Smooth muscle cell (in vitro differentiated cells): ENCODE data around the gene CCDC13. TPM values are rescaled to one million over a fixed set of nuclear protein-coding genes. Genes with fewer than 3 reads are reported as not detected.

Experiments
- DNase-seq: peaks from one replicate; lab custom pipeline; 2025; ENCODE audit not compliant: unreplicated experiment; lab: John Stamatoyannopoulos, UW
- H2AFZ ChIP-seq: fragments of 200-600 bp; sonication (generic); 2 replicates; pipeline ENCODE4 v1.6.0; 2016; ENCODE audit warnings: antibody characterized with exemption, low read depth, mild to moderate bottlenecking
- H3F3A ChIP-seq: fragments of 200-600 bp; sonication (generic); 2 replicates; pipeline ENCODE4 v1.6.0; 2017; ENCODE audit warnings: antibody characterized with exemption, low read depth
- H3K27ac ChIP-seq: fragments of 200-600 bp; sonication (generic); 2 replicates; pipeline ENCODE4 v1.5.1; 2016; ENCODE audit warnings: low read depth, mild to moderate bottlenecking
- H3K27me3 ChIP-seq: fragments of 200-600 bp; sonication (generic); 2 replicates; pipeline ENCODE4 v1.6.1; 2016; ENCODE audit warnings: low read depth, mild to moderate bottlenecking
- H3K36me3 ChIP-seq: fragments of 200-600 bp; sonication (generic); 2 replicates; pipeline ENCODE4 v1.5.1; 2016; ENCODE audit warnings: low read depth
- H3K4me1 ChIP-seq: fragments of 200-600 bp; sonication (generic); 2 replicates; pipeline ENCODE4 v1.5.1; 2016; ENCODE audit warnings: low read depth
- H3K4me2 ChIP-seq: fragments of 200-600 bp; sonication (generic); 2 replicates; pipeline ENCODE4 v1.6.0; 2016; ENCODE audit warnings: mild to moderate bottlenecking
- H3K4me3 ChIP-seq: fragments of 200-600 bp; sonication (generic); 2 replicates; pipeline ENCODE4 v1.5.1; 2016; ENCODE audit warnings: mild to moderate bottlenecking
- H3K79me2 ChIP-seq: fragments of 200-600 bp; sonication (generic); 2 replicates; pipeline ENCODE4 v1.6.0; 2016; ENCODE audit warnings: low read depth, mild to moderate bottlenecking
- H3K9ac ChIP-seq: fragments of 200-600 bp; sonication (generic); 2 replicates; pipeline ENCODE4 v1.6.0; 2016; ENCODE audit warnings: low read depth
- H3K9me3 ChIP-seq: fragments of 200-600 bp; sonication (generic); replicated peaks from 2 replicates; pipeline ENCODE4 v1.5.1; 2016; ENCODE audit warnings: low read depth
- H4K20me1 ChIP-seq: fragments of 200-600 bp; sonication (generic); 2 replicates; pipeline ENCODE4 v1.6.0; 2016; ENCODE audit warnings: low read depth
- WGBS: methylation state at CpG from one replicate; pipeline ENCODE4 v1.1.7; 2016; ENCODE audit warnings: low lambda C conversion rate; 5-methylcytosine and 5-hydroxymethylcytosine counted together
- polyA plus RNA-seq: library from polyadenylated mRNA; unstranded; fragments of >200 nt; fragmentation: Nextera tagmentation; extraction: Ambion mirVana; gene quantifications from 2 replicates; pipeline ENCODE4 v1.2.1, GENCODE V29; 2016
- total RNA-seq: library from RNA; depleted of rRNA; stranded (reverse); fragments of >200 nt; gene quantifications from 2 replicates; pipeline ENCODE4 v1.2.3, GENCODE V29; 2014
- TF ChIP-seq, protein P1 (sequence below): fragments of 200-600 bp; sonication (generic); IDR thresholded peaks from 2 replicates; pipeline ENCODE4 v1.5.1; 2017; ENCODE audit warnings: borderline replicate concordance, mild to moderate bottlenecking, antibody characterized with exemption; ENCODE audit not compliant: insufficient read depth, poor library complexity, severe bottlenecking

Gene CCDC13
- total and polyA plus RNA-seq, 2 experiments from 2014 or later: not detected

DNA sequence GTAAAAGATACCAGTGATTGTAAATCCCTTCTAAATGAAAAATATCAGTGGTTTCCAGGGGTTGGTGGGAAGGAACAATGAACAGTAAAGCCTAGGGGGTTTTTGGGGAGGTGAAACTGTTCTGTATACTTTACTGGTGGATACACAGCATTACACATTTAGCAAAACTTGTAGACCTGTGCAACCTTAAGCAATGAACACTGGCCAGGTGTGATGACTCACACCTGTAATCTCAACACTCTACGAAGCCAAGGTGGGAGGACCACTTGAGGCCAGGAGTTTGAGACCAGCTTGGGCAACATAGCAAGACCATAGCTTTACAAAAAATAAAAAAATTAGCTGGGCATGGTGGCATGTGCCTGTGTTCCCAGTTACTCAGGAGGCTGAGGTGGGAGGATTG is 1.8 kb downstream of the CCDC13 start:
- H3K36me3 ChIP-seq: no peaks in the 10 kb centered on the region
- no peak overlapping the region for H3K27ac ChIP-seq
- no peak overlapping the region for H3K9ac ChIP-seq
- H3K4me2 ChIP-seq: no peak overlapping the region
- H3K79me2 ChIP-seq: no peaks in the 10 kb centered on the region
- no peak overlapping the region for H2AFZ ChIP-seq
- no peaks in the 10 kb centered on the region for H3K9me3 ChIP-seq
- no peaks in the 10 kb centered on the region for H3F3A ChIP-seq
- no peak overlapping the region for H3K4me3 ChIP-seq
- TF ChIP-seq, protein P1, sequence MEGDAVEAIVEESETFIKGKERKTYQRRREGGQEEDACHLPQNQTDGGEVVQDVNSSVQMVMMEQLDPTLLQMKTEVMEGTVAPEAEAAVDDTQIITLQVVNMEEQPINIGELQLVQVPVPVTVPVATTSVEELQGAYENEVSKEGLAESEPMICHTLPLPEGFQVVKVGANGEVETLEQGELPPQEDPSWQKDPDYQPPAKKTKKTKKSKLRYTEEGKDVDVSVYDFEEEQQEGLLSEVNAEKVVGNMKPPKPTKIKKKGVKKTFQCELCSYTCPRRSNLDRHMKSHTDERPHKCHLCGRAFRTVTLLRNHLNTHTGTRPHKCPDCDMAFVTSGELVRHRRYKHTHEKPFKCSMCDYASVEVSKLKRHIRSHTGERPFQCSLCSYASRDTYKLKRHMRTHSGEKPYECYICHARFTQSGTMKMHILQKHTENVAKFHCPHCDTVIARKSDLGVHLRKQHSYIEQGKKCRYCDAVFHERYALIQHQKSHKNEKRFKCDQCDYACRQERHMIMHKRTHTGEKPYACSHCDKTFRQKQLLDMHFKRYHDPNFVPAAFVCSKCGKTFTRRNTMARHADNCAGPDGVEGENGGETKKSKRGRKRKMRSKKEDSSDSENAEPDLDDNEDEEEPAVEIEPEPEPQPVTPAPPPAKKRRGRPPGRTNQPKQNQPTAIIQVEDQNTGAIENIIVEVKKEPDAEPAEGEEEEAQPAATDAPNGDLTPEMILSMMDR: no peak
- no peak for DNase-seq
- 85% methylated on average over 1 of the region's 1 CpG for WGBS
- H3K4me1 ChIP-seq: no peaks in the 10 kb centered on the region
- H3K27me3 ChIP-seq: no peaks in the 10 kb centered on the region
- H4K20me1 ChIP-seq: no peaks in the 10 kb centered on the region

GRCh38 chr3:42769477-42770131 is 3.4 kb downstream of the CCDC13 start:
- Histone ChIP-seq H3K79me2 (no peaks in the 10 kb centered on the region), H2AFZ (no peak overlapping the region), H3K27me3 (no peaks in the 10 kb centered on the region), H3K4me1 (no peaks in the 10 kb centered on the region), H3F3A (no peaks in the 10 kb centered on the region), H4K20me1 (no peaks in the 10 kb centered on the region), H3K27ac (no peak overlapping the region), H3K4me3 (no peak overlapping the region), H3K9ac (no peak overlapping the region), H3K9me3 (no peaks in the 10 kb centered on the region), H3K4me2 (no peak overlapping the region), H3K36me3 (no peaks in the 10 kb centered on the region)
- 94% methylated on average over 28 of the region's 28 CpGs for WGBS
- no peak for DNase-seq
- TF ChIP-seq, protein P1: no peak

DNA sequence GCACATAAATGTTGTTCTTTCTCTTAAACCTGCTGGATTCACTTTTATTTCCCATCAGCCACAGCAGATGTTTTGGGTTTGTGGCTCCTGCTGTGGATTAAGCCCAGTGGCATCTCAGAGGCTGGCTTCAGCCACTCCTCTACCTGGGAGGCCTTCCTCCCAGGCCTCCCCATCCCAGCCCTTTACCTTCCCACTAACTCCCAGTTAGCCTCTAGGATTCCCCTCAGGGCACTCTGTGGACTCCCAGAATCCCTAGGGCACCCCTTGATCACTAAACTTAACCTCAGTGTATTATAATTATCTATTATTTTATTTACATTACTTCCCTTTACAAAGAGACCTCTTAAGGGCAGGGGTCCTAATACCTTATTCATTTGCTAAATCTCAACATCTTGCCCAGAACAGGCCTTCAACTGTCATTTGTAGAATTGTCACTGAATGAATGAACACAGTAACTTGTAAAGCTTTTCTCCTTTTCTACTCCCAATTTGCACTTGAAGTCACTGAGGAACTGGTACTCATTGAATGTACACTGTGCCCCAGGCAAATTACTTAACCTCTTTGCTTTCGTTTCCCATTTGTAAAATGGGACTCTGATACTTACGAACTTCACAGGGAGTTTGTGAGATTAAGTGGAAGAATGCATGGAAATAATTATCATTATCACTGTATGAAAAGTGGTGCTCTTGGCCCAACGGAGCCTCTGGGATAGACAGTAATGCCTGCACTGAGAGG is 8.3 kb downstream of the CCDC13 start:
- no peaks in the 10 kb centered on the region for H3K9me3 ChIP-seq
- no peak overlapping the region for H2AFZ ChIP-seq
- TF ChIP-seq, protein P1: no peak
- no peaks in the 10 kb centered on the region for H3K4me1 ChIP-seq
- no peak overlapping the region for H3K4me2 ChIP-seq
- no peak overlapping the region for H3K4me3 ChIP-seq
- no peak overlapping the region for H3K27ac ChIP-seq
- no peak overlapping the region for H3K9ac ChIP-seq
- H4K20me1 ChIP-seq: no peaks in the 10 kb centered on the region
- no peaks in the 10 kb centered on the region for H3F3A ChIP-seq
- H3K79me2 ChIP-seq: no peaks in the 10 kb centered on the region
- H3K36me3 ChIP-seq: no peaks in the 10 kb centered on the region
- WGBS: 79% methylated on average over 3 of the region's 3 CpGs
- no peak for DNase-seq
- H3K27me3 ChIP-seq: no peaks in the 10 kb centered on the region
